ENCODE results near the gene ATG12.

DNA sequence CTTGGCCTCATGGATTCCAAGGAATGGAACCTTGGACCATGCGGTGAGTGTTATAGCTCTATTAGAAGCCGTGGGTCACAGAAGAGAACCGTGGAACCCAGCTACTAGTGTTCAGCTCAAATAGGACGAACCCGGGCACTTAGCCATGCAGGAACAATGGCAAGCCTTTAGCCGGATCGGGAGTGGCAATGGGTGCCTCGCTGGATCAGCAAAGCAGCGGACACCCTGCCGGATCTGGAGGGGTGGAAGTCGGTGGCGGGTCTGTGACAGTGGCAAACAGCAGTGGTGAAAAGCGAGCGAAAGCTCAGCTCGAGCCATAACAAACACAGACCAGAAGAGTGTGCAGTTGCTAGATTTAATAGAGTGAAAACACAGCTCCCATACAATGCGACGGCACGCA, 22.5 kb downstream of the ATG12 start:
- TF ChIP-seq, protein P1, sequence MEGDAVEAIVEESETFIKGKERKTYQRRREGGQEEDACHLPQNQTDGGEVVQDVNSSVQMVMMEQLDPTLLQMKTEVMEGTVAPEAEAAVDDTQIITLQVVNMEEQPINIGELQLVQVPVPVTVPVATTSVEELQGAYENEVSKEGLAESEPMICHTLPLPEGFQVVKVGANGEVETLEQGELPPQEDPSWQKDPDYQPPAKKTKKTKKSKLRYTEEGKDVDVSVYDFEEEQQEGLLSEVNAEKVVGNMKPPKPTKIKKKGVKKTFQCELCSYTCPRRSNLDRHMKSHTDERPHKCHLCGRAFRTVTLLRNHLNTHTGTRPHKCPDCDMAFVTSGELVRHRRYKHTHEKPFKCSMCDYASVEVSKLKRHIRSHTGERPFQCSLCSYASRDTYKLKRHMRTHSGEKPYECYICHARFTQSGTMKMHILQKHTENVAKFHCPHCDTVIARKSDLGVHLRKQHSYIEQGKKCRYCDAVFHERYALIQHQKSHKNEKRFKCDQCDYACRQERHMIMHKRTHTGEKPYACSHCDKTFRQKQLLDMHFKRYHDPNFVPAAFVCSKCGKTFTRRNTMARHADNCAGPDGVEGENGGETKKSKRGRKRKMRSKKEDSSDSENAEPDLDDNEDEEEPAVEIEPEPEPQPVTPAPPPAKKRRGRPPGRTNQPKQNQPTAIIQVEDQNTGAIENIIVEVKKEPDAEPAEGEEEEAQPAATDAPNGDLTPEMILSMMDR (IDR thresholded peaks at IDR 0.05): no peak
- TF ChIP-seq POLR2A (IDR thresholded peaks at IDR 0.05): no peak

Data from uterus (tissue), 2 donors.